MCF 10A (cell line): ENCODE measurements around the gene HLA-DPB1. TPM values are rescaled to one million over a fixed set of nuclear protein-coding genes. Genes with fewer than 3 reads are reported as not detected.

Experiments
- BruUV-seq: library from RNA; stranded (reverse); fragments of 400-500 nt; replicated peaks from 2 replicates; lab custom pipeline; 2021; lab: Mats Ljungman, UMichigan
- CTCF ChIA-PET: fragments of 300-600 bp; sonication (Branson Sonifier 250); formaldehyde crosslinking; extraction: SDS; loops from one replicate; lab custom pipeline; 2021; ENCODE audit warnings: antibody characterized with exemption, inconsistent platforms; lab: Yijun Ruan, JAX
- POLR2A ChIA-PET: fragments of 300-600, 350-650 bp; sonication (Branson Sonifier 250); formaldehyde crosslinking; extraction: SDS; loops from one replicate; lab custom pipeline; 2020; ENCODE audit warnings: antibody characterized with exemption, inconsistent platforms; lab: Yijun Ruan, JAX
- DNase-seq: peaks from one replicate; pipeline ENCODE4 v3.0.0-alpha.2; 2018; ENCODE audit not compliant: unreplicated experiment
- H3K27ac Mint-ChIP-seq: one replicate; pipeline ENCODE4 v1.8.0; 2022; ENCODE audit warnings: mild to moderate bottlenecking, low read depth, mixed read lengths; ENCODE audit not compliant: unreplicated experiment
- H3K27me3 Mint-ChIP-seq: one replicate; pipeline ENCODE4 v1.8.0; 2022; ENCODE audit warnings: mixed read lengths; ENCODE audit not compliant: insufficient read depth, unreplicated experiment
- H3K36me3 Mint-ChIP-seq: one replicate; pipeline ENCODE4 v1.8.0; 2022; ENCODE audit warnings: mild to moderate bottlenecking, moderate library complexity, mixed read lengths; ENCODE audit not compliant: insufficient read depth, unreplicated experiment
- H3K4me1 Mint-ChIP-seq: one replicate; pipeline ENCODE4 v1.8.0; 2022; ENCODE audit warnings: mixed read lengths; ENCODE audit not compliant: insufficient read depth, unreplicated experiment
- H3K4me3 Mint-ChIP-seq: one replicate; pipeline ENCODE4 v1.8.0; 2022; ENCODE audit warnings: mild to moderate bottlenecking, moderate library complexity, mixed read lengths; ENCODE audit not compliant: unreplicated experiment
- H3K9me3 Mint-ChIP-seq: one replicate; pipeline ENCODE4 v1.8.0; 2022; ENCODE audit warnings: mixed read lengths; ENCODE audit not compliant: unreplicated experiment
- intact Hi-C: fragments of 100-400 bp; cut with micrococcal nuclease; formaldehyde crosslinking; loops from 2 replicates; pipeline ENCODE4 v1.14.1; 2022
- total RNA-seq: library from RNA; stranded (reverse); gene quantifications from 2 replicates; pipeline ENCODE4 v1.2.3, GENCODE V29; 2022
- TF ChIP-seq, protein P1 (sequence below): fragments of 200-600 bp; IDR thresholded peaks from one replicate; pipeline ENCODE4 v1.8.0; 2022; ENCODE audit warnings: antibody characterized with exemption, mild to moderate bottlenecking; ENCODE audit not compliant: unreplicated experiment

The HLA-DPB1 gene
- total RNA-seq, 1 experiment from 2014 or later = not detected

DNA sequence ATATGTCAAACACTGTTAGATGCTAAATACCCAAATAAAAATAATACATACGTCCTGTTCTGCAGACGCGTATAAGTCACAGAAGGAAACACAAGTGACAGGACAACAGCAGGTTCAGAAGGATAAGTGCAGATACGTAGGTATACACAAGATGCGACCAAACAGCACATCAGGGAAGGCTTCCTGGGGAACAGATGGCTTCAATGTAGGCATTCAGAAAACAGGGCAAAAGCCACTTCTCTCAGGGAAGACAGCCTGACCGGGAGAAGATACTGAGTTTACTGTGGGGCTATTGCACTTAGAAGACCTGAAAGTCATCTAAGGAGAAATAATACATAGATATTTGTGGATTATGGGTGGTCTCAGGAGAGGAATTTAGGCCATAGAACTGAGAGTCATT lies 4.2 kb upstream of the HLA-DPB1 start:
- no peaks in the 10 kb centered on the region for H3K36me3 Mint-ChIP-seq
- H3K4me3 Mint-ChIP-seq = no peak overlapping the region
- ChIA-PET POLR2A (interaction anchor here (0.6 kb wide), 1 partner anchor 13 kb away, joined by 5 read pairs; no protein-coding TSS in a partner anchor), CTCF (no interaction called here)
- H3K27me3 Mint-ChIP-seq = peaks cover 91% of the 10 kb centered on the region
- intact Hi-C loops = no loop called here
- no peak overlapping the region for H3K27ac Mint-ChIP-seq
- H3K4me1 Mint-ChIP-seq = no peaks in the 10 kb centered on the region
- DNase-seq = no peak
- no TSS peak for BruUV-seq
- peaks cover 10% of the 10 kb centered on the region for H3K9me3 Mint-ChIP-seq
- TF ChIP-seq, protein P1, sequence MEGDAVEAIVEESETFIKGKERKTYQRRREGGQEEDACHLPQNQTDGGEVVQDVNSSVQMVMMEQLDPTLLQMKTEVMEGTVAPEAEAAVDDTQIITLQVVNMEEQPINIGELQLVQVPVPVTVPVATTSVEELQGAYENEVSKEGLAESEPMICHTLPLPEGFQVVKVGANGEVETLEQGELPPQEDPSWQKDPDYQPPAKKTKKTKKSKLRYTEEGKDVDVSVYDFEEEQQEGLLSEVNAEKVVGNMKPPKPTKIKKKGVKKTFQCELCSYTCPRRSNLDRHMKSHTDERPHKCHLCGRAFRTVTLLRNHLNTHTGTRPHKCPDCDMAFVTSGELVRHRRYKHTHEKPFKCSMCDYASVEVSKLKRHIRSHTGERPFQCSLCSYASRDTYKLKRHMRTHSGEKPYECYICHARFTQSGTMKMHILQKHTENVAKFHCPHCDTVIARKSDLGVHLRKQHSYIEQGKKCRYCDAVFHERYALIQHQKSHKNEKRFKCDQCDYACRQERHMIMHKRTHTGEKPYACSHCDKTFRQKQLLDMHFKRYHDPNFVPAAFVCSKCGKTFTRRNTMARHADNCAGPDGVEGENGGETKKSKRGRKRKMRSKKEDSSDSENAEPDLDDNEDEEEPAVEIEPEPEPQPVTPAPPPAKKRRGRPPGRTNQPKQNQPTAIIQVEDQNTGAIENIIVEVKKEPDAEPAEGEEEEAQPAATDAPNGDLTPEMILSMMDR = no peak

DNA sequence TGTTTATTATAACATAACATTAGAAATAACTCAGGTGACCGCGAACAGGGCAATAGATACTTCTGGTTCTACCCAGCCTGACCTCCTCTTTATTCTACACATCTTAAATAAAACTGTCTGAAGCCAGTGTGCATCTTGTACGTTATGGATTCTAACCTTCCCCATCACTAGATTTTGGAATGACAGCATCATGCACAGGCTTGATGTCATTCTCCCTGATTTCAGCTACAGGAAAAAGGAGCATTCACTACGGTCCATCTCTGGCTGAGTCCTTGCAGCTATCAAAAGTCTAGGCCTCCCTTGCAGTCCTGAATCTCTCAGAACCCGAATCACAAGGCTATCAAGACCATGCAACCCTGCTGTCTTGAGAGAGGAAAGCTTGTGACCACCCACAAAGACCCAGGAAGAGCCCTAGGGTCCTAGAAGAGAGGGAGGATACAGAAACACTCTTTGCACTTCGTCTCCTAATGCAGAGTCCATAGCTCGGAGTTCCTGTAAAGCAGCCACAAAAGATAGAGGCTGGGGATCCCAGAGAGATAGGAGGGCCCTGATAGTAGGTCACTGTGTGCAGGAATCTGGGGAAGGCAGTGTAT lies 3.2 kb upstream of the HLA-DPB1 start:
- peaks cover 4% of the 10 kb centered on the region for H3K9me3 Mint-ChIP-seq
- no peak overlapping the region for H3K27ac Mint-ChIP-seq
- no peak overlapping the region for H3K4me3 Mint-ChIP-seq
- no peaks in the 10 kb centered on the region for H3K4me1 Mint-ChIP-seq
- H3K27me3 Mint-ChIP-seq = peaks cover 89% of the 10 kb centered on the region
- TF ChIP-seq, protein P1 = no peak
- H3K36me3 Mint-ChIP-seq = no peaks in the 10 kb centered on the region
- no TSS peak for BruUV-seq
- CTCF ChIA-PET = no interaction called here
- no peak for DNase-seq
- POLR2A ChIA-PET = interaction anchor here (0.6 kb wide), 1 partner anchor 88 kb away, joined by 3 read pairs; no protein-coding TSS in a partner anchor
- intact Hi-C loops = no loop called here

GRCh38 chr6:33073431-33073871 lies 2.3 kb upstream of the HLA-DPB1 start, which contains the start of gene HLA-DPA1:
Gene HLA-DPA1 (minus strand): TSS chr6:33073649.
- Mint-ChIP-seq H3K36me3 (no peaks in the 10 kb centered on the region), H3K27me3 (peaks cover 89% of the 10 kb centered on the region), H3K4me1 (no peaks in the 10 kb centered on the region), H3K27ac (no peak within 1 kb of the TSS), H3K4me3 (no peak within 1 kb of the TSS), H3K9me3 (no peaks in the 10 kb centered on the region)
- peak; percentile 36 for DNase-seq
- BruUV-seq = no TSS peak
- intact Hi-C loops = no loop called here
- ChIA-PET CTCF (no interaction called here), POLR2A (interaction anchor here (0.6 kb wide), 2 partner anchors 10 to 896 kb away, joined by 3 read pairs; no protein-coding TSS in a partner anchor)
- TF ChIP-seq, protein P1 = no peak

DNA sequence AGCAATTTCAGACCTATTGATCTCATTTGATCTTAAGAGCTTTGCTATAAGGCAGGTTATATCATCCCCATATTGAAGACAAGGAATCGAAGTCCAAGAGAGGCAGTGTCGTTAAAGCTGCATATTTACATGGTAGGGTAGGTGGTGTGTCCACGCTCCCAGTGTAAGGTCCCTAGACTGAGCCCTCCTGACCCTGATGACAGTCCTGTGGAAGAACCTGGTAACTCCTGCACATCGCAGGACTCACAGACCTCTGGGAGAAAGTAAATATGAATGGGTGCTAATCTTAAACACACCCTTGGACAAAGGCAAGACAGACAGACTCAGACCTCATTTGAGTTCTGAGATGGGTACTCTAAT lies 602 bp upstream of the HLA-DPB1 start:
- H3K4me3 Mint-ChIP-seq = no peak overlapping the region
- no peak overlapping the region for H3K27ac Mint-ChIP-seq
- no peaks in the 10 kb centered on the region for H3K4me1 Mint-ChIP-seq
- no peaks in the 10 kb centered on the region for H3K9me3 Mint-ChIP-seq
- BruUV-seq = no TSS peak
- peaks cover 89% of the 10 kb centered on the region for H3K27me3 Mint-ChIP-seq
- ChIA-PET POLR2A (interaction anchor here (0.6 to 1.0 kb wide), 2 partner anchors 13 to 343 kb away, joined by 3 read pairs; partner anchors contain the start of gene CUTA), CTCF (interaction anchor here (0.9 kb wide), 1 partner anchor 91 kb away, joined by 3 read pairs; no protein-coding TSS in a partner anchor)
- no peak for DNase-seq
- intact Hi-C loops = no loop called here
- no peaks in the 10 kb centered on the region for H3K36me3 Mint-ChIP-seq
- TF ChIP-seq, protein P1 = no peak
